NCI-H1930 (cell line): Measurements from ENCODE around the gene PTGDR.

Experiments
- DNase-seq, 2 experiments: peaks; one replicate each; lab custom pipeline; 2025; lab: John Stamatoyannopoulos, UW

Gene PTGDR

DNA sequence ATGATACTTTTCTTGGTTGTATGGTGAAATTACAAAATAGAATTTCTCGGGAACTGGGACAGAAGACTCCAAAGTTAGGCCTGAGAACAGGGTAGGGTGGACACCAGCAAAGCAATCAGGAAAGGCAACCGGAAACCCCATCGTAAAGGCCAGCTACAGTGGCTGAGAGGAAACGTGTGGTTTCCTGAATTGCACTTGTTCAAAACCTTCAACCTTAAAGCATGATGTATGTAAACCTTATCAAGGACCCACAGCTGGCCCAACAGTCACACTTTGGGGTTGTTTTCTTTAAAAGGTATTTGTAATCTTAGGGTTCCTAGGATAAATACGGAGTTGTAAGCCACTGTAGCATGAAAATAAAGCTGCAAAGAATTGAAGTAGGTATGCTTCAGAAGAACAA lies 2.2 kb upstream of the PTGDR start:
- no peak for DNase-seq

DNA sequence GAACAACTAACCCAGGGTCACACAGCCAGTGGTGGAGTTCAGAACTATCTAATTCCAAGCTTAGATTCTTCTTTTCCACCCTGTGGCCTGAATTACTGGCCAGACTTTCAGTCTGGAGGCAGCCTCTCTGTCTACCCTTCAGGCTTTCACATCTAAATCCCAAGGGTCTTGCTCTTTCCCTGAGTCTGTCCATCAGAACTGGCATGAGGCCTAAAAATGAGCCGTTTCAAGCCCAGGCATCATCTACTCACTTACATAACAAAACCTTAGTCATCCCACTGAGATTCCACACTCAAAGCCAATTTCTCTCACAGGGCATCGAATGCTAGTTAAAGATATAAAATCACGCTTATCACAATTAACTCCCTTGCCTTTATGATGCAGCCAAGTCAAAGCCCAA lies 1.3 kb upstream of the PTGDR start:
- no peak for DNase-seq

DNA sequence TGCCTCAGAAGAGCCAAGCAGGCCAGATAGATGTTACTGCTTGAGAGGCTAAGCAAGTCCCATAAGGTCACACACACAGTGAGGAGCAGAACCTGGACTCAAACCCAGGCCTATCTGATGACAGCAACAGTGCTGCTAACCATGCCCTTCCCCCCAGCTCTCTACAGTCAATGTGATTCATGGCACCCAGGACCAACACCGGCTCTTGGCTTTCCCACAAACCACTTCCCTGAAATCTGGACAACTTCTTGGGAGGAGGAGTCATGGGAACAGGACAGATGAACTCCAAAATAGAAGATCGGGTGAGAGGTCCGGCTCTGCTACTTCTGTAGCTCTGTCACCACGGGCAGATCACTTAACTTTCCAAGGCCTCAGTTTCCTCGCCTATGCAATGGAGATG lies 716 bp upstream of the PTGDR start:
- DNase-seq, result no peak

DNA sequence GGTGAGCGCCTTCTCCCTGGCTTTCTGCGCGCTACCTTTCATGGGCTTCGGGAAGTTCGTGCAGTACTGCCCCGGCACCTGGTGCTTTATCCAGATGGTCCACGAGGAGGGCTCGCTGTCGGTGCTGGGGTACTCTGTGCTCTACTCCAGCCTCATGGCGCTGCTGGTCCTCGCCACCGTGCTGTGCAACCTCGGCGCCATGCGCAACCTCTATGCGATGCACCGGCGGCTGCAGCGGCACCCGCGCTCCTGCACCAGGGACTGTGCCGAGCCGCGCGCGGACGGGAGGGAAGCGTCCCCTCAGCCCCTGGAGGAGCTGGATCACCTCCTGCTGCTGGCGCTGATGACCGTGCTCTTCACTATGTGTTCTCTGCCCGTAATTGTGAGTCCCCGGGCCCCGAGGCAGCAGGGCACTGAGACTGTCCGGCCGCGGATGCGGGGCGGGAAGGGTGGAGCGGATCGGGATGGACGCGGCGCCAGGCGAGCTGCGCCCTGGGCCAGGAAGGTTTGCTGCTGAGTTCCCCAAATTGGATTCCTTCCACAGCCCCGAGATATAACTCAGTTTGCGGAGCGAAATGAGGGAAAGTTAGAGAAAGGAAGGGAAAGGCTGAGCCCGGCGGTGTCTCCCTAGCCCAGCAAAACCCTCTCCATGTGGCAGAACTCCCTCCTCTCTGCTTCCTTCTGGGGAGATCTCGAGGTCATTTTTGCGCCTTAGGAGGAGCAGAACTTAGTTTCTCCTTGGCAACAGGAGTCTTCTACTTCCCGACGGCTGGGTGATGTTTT lies 972 bp downstream of the PTGDR start:
- no peak for DNase-seq

DNA sequence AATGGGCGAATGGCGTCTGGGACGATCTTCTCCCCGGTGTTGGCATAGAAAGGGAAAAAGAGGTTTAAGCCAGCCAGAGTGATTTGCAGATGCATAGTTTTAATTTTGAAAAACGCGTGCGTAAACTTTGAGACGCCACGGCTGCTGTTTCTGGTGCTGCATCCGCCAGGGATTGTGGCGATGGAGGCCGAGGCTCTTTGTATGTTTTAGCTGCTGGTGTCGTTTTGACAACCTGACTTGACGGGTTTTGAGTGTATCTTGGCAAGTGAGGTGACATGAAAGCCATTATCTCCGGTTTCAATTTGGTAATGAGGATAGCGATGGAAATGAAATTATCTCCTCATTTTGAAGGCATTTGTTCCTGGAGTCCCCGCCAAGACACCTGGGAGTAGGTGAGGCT lies 1.6 kb downstream of the PTGDR start:
- no peak for DNase-seq

DNA sequence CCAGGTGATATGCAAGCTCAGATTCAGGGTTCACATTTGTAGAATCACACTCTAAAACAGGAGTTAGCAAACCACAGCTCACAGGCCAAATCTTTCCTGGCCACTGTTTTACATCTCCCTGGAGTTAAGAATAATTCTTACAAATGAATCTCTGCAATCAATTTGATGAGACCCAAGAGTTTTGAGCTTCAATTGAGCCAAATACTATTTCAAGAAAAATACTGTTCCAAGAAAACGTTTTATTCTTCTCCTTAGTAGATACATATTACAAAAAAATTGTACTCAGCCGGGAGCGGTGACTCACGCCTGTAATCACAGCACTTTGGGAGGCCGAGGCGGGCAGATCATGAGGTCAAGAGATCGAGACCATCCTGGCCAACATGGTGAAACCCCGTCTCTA lies 2.5 kb downstream of the PTGDR start:
- DNase-seq, result no peak

DNA sequence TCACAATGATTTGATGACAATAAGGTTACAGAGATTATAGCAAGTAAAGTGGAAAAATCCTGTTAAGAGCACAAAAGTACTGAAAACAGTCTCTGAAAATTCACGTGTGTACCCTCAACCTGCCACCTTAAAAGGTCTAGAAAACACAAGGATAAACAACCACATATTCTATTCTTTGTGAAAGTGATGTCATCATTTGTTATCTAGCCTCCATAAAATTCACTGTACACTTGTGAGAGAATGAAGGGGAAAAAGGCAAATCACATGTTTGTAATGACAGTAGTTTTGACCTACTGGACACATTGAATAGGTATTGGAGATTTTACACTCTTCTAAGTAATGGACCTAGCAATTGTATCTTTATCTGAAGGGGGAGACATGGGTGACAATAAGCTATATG lies 4.0 kb downstream of the PTGDR start:
- DNase-seq, result no peak

DNA sequence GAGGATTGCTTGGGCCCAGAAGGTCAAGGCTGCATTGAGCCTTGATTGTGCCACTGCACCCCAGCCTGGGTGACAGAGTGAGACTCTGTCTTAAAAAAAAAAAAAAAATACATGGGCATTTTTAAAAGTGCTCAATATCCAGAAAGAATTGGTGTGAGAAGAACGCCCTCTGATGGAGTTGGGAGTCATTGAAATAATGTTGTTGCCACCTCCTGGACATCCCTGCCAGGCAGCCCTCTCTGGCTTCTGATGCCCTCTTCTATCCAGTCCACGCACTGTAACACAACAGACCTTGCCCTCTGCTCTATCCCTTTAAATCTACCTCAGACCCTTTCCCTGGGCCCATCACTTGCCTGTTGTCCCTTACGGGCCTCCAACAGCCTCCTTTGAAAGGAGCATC lies 4.9 kb downstream of the PTGDR start:
- DNase-seq, result no peak

DNA sequence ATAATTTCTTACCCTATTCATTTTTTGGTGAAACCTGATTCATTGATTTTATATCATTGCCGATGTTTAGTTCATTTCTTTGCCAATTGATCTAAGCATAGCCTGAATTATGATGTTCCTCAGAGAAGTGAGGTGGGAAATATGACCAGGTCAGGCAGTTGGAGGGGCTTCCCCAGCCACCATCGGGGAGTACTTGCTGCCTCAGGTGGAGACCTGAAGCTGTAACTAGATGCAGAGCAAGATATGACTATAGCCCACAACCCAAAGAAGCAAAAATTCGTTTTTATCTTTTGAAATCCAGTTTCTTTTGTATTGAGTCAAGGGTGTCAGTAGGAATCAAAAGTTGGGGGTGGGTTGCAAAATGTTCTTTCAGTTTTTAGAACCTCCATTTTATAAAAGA lies 7.9 kb downstream of the PTGDR start:
- DNase-seq, result no peak

DNA sequence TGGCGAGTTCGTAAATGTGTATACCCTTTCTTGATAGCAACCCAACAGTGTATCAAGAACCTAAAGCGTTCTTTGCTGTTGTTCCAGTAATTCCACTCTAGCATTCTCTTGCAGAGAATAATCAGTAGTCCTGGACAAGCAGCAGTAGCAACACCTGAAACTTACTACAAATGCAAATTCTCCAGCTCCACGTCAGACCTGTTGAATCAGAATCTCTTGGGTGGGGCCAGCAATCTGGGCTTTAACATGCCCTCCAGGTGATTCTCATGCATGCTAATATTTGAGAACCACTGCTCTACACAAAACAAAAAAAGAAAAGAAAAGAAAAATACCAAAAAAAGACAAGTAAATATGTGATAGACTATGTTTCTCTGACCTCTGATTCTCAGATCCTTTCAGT lies 10.1 kb downstream of the PTGDR start:
- no peak for DNase-seq

DNA sequence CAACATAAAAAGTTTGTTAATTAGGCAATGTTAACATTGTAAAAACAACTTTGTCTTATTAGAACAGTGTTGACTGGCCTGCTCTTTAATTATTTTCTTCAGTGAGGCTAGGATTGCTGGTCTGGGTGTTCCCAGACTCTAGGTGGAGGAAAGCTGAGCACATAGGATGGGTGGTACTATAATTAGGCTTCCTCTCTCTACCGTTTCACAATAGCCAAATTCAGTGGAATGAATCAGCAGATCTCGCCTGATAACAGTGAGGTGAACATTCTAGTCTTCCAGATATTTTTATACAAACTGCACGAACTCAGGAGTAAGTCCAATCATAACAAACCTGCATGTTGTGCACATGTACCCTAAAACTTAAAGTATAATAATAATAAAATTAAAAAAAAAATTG lies 11.9 kb downstream of the PTGDR start:
- no peak for DNase-seq

DNA sequence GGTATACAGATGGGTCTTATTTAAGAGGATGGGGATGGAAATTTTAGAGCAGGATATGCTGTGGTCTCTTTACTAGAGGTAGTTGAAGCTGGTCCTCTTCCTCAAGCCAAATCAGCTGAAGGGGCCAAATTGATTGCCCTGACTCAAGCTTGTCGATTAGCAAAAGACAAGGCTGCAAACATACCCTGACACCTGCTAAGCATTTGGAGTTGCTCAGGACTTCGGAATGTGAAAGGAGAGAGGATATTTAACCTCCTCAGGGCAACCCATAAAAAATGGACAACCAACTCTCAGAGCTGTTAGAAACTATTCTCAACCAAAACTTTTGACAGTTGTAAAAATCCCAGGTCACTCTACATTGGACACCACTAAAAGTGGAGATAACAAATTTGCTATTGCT lies 15.6 kb downstream of the PTGDR start:
- DNase-seq, result no peak

DNA sequence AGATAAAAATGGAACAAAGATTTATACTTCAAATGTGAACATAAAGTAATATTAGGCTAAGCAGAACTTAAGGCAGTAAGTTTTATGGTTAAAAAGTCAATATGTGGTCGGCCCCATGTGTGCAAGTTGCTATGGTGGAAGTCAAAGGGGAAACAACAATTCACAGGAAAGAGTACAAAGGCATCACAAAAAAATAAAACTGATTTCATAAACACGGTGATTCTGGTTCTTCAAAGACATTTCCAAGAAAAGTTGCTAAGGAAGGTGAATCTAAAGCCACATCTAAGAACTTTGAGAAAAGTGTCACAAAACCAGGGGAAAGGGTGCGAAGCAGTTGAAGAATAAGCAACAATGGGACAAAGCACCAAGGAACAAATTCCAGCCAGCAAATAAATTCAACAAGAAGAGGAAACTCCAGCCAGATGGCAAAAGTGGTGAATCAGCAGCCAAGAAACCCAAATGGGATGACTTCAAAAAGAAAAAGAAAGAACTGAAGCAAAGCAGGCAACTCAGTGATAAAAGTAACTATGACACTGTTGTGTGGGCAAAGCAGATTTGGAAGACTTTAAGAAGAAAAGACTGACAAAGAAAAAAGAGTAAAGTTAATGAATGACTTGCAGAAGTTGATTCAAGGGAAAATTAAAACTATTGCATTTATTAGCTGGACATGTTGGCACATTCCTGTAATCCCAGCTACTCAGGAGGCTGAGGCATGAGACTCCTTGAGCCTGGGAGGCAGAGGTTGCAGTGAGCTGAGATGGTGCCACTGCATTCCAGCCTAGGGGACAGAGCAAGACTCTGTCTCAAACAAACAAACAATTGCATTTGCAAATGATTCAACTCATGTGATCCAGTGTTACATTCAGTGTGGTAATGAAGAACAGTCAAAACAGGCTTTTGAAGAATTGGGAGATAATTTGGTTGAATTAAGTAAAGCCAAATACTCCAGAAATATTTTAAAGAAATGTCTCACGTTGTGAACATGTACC lies 19.5 kb downstream of the PTGDR start:
- no peak for DNase-seq

DNA sequence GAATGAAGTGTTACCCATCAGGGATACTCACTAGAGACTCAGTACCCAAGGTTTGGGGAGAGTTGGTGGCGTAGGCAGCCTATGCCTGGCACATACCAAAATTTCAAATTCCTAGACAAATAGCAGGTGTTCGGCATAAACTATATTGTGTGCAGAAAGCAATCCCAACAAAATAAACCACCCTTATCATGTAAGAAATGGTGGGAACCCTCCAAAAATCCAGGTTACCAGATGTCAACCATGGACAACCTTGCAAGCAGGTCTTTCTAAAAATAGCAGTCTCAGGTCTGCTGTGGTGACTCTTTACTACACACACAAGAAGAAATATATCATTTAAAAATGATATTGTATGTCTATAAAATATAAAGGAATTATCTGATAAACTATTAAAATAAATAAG lies 28.9 kb downstream of the PTGDR start:
- DNase-seq, result no peak

DNA sequence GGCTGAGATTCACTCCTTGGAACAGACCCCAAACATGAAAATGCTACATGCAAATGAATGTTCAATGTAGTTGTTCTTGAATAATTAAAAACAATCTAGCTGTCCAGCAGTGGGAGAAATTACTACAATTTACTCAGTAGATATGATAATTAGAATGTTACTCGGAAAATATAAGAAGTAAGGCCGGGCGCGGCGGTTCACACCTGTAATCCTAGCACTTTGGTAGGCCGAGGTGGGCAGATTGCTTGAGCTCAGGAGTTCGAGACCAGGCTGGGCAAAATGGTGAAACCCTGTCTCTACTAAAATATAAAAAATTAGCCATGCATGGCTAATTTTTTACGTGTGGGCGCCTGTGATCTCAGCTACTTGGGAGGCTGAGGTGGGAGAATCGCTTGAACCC lies 31.3 kb downstream of the PTGDR start:
- no peak for DNase-seq

DNA sequence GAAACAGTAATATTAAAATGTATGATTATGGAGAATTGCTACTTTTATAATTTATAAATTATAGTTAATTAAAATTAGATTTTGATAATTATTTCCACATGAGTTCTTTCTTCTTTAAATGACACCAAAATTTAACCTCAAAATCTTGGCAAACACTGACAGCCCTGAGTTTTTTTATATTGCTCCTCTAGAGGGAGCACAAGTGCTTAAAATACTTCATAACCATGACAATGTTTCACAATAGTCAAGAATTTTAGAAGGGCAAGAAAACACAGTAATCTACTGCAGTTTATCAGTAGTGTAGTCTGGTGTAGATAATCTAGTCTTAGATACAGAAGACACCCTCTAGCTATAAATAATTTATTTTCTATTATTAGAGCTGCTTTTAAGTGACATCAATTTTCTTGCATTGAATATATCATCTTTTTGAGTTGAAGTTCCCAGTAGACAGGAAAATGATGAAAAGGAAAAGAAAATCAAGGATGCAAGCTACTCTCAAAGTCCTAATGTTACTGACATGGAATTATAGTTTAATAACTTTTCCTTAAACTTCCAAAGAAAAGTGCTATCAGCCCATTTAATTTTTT lies 32.3 kb downstream of the PTGDR start:
- DNase-seq, result peak in 1 of 2 experiments; percentile 21

DNA sequence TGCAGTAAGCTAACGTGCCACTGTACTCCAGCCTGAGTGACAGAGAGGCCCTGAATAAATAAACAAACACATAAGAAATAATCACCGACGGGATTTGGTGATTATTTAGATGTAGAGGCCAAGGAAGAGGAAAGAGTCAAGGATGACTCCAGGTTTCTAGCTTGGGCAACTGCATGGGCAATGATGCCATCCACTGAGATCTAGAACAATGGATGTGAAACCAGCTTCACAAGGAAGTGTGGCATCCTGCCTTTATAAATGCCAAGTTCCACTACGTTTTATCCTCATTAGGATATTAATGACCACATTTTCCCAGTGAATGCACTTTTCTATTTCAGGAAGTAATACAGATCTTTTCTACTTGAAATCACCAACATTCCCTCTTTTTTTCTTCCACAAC lies 35.7 kb downstream of the PTGDR start:
- DNase-seq, result no peak

DNA sequence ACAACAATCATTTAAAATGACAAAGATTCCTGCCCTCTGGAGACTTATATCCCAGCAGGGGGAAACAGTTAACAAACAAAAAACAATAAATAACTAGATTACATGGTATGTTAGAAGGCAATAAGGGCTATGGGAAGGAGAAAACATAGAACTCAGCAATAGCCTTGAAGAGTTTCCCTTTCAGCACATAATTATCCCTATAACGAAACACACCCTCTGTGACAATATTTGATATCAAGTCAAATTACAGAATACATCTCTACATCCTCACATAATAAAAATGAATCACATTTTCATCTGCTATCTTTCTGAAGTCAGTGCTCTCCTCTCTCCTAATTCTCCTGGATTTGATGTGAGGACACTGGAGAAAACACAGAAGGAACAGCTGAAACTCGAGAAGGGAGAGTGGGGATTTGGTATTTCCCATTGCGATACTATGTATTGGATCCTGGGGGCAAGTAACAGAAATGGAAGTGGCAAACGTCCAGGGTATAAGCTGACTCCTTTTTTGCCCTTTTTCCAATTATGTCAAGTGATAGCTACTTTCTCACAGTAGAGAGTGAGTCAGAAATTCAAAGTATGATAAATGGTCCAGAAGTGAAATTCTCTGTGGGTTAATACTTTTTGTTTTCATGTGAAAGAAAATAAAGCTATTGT lies 36.9 kb downstream of the PTGDR start:
- DNase-seq, result no peak

DNA sequence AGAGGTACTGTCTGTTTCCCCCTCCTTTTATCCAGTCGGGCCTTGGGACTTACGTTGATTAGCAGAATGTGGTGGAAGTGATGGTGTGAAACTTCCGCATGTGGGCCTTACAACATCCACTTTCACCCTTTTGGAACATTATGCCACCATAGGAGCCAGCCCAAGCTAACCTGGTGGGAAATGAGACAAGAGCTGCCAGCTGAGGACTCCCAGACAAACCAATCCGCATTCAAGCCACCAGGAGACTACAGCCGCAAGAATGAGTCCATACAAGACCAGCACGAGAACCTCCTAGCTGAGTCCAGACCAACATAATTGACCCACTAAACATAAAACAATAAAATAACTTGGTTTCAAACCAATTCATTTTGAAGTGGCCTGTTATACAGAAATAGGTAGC lies 37.5 kb downstream of the PTGDR start:
- no peak for DNase-seq

DNA sequence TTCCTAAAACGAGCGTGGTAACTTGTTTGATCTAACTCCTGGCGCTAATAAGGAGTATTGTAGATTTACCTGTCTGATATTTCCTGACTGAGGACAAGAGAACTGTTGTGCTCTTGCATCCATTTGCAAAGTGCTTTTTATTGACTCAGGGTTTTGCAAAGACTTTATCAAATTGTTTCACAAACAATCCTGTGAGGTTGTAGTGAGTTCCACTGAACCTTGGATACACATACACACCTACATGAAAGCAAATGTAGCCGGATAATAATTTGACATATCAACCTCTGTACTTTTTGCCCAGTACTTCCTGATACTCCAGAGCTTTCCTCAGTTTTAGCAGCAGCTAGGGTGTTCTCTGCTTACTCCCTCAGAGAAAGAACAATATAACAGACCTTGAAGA lies 39.9 kb downstream of the PTGDR start:
- DNase-seq, result no peak

DNA sequence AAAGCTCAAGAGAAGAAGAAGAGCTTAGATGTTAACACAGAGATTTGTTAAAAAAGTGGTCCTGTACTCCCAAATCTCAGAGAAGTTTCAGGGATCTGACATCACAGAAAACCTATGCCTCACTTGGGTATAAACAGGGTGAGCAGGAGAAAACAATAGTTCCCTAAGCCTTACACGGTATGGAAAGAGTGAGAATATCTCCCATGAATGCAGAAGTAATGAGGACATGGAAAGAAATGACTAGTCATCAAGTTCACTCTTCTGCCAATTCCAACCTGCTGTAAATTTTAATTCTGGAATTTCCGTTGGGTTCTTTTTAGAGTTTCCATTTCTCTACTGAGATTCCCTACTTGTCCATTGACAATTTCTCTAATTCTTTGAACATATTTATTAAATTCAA lies 40.4 kb downstream of the PTGDR start:
- DNase-seq, result no peak

DNA sequence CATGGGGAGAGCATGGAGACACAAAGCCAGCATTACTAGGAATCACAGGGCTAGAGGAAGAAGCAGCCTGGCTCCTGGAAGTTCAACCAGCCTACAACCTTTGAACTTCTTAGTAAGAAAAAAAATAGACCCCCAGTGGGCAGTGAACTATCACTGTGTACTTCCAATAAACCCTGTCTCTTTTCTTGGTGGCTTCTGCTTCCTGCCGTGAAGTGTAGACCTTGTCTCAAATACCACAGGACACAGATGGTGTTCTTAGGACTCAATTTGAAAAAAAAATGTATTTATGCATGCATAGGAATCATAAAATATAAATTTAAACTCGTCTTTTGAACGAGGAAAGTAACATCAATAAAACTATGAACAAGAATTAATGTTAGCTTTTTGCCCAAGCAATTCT lies 43.0 kb downstream of the PTGDR start:
- no peak for DNase-seq
